MM.1S (cell line): Measurements from ENCODE around the gene TMEM108.

Source experiments
- EZH2 ChIP-seq: fragments of 300-600 bp; sonication (generic); optimal IDR thresholded peaks from 2 replicates; pipeline ENCODE3; 2017; ENCODE audit warnings: low read depth, mild to moderate bottlenecking, antibody characterized with exemption, low read length, mixed read lengths
- EZH2phosphoT487 ChIP-seq: fragments of 300-600 bp; sonication (generic); IDR thresholded peaks from 2 replicates; pipeline ENCODE4 v1.6.1; 2018; ENCODE audit warnings: antibody characterized with exemption, low read length
- TF ChIP-seq, protein P1 (sequence below): fragments of 300-600 bp; sonication (generic); IDR thresholded peaks from 2 replicates; pipeline ENCODE4 v1.5.1; 2016; ENCODE audit warnings: antibody characterized with exemption, low read length, mixed read lengths

- TF ChIP-seq, protein P1, sequence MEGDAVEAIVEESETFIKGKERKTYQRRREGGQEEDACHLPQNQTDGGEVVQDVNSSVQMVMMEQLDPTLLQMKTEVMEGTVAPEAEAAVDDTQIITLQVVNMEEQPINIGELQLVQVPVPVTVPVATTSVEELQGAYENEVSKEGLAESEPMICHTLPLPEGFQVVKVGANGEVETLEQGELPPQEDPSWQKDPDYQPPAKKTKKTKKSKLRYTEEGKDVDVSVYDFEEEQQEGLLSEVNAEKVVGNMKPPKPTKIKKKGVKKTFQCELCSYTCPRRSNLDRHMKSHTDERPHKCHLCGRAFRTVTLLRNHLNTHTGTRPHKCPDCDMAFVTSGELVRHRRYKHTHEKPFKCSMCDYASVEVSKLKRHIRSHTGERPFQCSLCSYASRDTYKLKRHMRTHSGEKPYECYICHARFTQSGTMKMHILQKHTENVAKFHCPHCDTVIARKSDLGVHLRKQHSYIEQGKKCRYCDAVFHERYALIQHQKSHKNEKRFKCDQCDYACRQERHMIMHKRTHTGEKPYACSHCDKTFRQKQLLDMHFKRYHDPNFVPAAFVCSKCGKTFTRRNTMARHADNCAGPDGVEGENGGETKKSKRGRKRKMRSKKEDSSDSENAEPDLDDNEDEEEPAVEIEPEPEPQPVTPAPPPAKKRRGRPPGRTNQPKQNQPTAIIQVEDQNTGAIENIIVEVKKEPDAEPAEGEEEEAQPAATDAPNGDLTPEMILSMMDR, result no peak
- TF ChIP-seq EZH2phosphoT487, result no peak
- TF ChIP-seq EZH2, result no peak
These were observed 75.3 kb downstream of the TMEM108 start for GRCh38 chr3:133113526-133113925.
